Esophagus (tissue), 2 donors: Measurements from ENCODE around the gene HKDC1. TPM values are rescaled to one million over a fixed set of nuclear protein-coding genes. Genes with fewer than 3 reads are reported as not detected.

Source experiments
- H3K27ac ChIP-seq, 2 donors: one replicate each; pipeline ENCODE4 v1.5.1; 2013; ENCODE audit warnings: low read depth in 2 of 2, mild to moderate bottlenecking in 2 of 2, inconsistent platforms in 1 of 2, low read length in 1 of 2, moderate library complexity in 1 of 2
- H3K27me3 ChIP-seq, 2 donors: one replicate each; pipeline ENCODE4 v1.6.1; 2013; ENCODE audit warnings: low read length in 2 of 2, control low read depth in 1 of 2, mild to moderate bottlenecking in 1 of 2; ENCODE audit not compliant: insufficient read depth in 2 of 2, control insufficient read depth in 1 of 2
- H3K36me3 ChIP-seq, 2 donors: one replicate each; pipeline ENCODE4 v1.6.1; 2013; ENCODE audit warnings: low read length in 1 of 2; ENCODE audit not compliant: control insufficient read depth in 2 of 2, insufficient read depth in 2 of 2
- H3K4me1 ChIP-seq, 2 donors: one replicate each; pipeline ENCODE4 v1.6.1; 2013; ENCODE audit warnings: low read length in 1 of 2; ENCODE audit not compliant: control insufficient read depth in 2 of 2, insufficient read depth in 2 of 2
- H3K4me3 ChIP-seq, 2 donors: one replicate each; pipeline ENCODE4 v1.5.1; 2013; ENCODE audit warnings: low read length in 2 of 2, mild to moderate bottlenecking in 2 of 2, low read depth in 1 of 2, moderate library complexity in 1 of 2
- H3K9me3 ChIP-seq, 2 donors: one replicate each; pipeline ENCODE4 v1.6.1; 2013; ENCODE audit warnings: mild to moderate bottlenecking in 2 of 2, low read depth in 1 of 2, low read length in 1 of 2, moderate library complexity in 1 of 2; ENCODE audit not compliant: control insufficient read depth in 2 of 2, insufficient read depth in 1 of 2
- WGBS, 2 donors: extraction: QIAGEN DNeasy Blood & Tissue Kit; methylation state at CpG; one replicate each; pipeline ENCODE4 v1.1.7; 2013; 5-methylcytosine and 5-hydroxymethylcytosine counted together
- polyA plus RNA-seq, 2 donors: library from polyadenylated mRNA; stranded (reverse); fragments of 200-250 nt; gene quantifications; one replicate each; pipeline ENCODE4 v1.2.3, GENCODE V29; 2013
- donor health status: healthy with polysubstance abuse.
- donor health status: Bipolar disorder and iron deficiency.

Gene HKDC1
- polyA plus RNA-seq, 2 donors, result 0.12 TPM

DNA sequence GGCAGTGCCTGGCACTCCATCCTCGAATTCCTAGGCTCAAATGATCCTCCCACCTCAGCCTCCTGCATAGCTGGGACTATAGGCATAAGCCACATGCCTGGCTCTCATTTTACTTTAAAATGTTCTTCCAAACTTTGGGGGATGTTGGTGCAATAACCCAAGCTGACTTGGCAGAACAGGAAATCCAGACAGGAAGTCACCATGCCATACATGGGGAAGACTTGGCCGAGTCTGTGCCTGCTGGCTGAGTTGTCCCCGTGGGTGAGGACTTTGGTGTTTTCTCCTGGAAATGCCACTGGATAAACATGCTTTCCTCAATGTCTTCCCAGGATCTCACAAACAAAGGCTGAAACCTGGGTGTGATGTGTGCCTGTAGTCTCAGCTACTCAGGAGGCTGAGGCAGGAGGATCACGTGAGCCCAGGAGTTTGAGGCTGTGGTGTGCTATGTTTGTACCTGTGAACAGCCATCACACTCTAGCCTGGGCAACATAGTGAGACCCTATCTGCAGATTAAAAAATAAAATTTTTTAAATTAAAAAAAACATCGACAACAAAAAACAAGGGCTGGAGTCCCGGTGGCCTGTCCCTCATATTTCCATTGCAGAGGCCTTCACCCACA lies 19.8 kb downstream of the HKDC1 start:
- WGBS, 2 donors, result 69 to 70% methylated on average over 6 of the region's 6 CpGs
- Histone ChIP-seq H3K4me3 (no peak overlapping the region), H3K36me3 (no peaks in the 10 kb centered on the region), H3K9me3 (no peaks in the 10 kb centered on the region), H3K27me3 (no peaks in the 10 kb centered on the region), H3K27ac (no peak overlapping the region), H3K4me1 (peaks cover 0 to 7% of the 10 kb centered on the region in 2 donors)

DNA sequence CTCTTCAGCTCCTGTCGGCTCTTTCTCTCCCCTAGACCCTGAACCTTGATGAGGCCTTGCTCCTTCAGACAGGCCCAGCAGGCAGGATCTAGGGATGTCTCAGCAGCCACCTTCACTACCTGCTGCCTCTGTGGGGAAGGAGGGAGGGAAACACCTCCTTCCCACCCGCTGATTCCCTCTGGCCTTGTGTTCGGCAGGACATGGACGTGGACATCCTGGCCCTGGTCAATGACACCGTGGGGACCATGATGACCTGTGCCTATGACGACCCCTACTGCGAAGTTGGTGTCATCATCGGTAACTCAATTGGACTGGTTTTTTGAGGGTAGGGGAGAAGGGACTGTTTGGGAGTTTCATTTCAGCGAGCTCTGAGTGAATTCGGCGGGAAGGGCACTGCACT lies 20.3 kb downstream of the HKDC1 start:
- no peak overlapping the region for H3K27ac ChIP-seq
- H3K36me3 ChIP-seq, result no peaks in the 10 kb centered on the region
- H3K4me1 ChIP-seq, result peaks cover 0 to 7% of the 10 kb centered on the region in 2 donors
- H3K9me3 ChIP-seq, result no peaks in the 10 kb centered on the region
- no peak overlapping the region for H3K4me3 ChIP-seq
- WGBS, 2 donors, result 91 to 93% methylated on average over 11 of the region's 11 CpGs
- no peaks in the 10 kb centered on the region for H3K27me3 ChIP-seq

DNA sequence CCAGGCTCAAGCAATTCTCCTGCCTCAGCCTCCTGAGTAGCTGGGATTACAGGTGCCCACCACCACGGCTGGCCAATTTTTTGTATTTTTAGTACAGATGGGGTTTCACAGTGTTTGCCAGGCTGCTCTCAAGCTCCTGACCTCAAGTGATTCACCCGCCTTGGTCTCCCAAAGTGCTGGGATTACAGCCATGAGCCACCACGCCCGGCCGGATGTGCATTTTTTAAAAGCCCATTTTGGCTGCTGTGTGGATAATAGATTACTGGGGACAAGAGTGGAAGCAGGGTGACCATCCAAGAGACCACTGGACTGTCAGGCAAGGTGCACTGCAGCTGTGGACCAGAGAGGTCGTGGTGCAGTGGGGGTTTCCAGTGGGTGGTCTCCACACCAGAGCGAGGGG lies 21.4 kb downstream of the HKDC1 start:
- H3K27ac ChIP-seq, result no peak overlapping the region
- H3K27me3 ChIP-seq, result no peaks in the 10 kb centered on the region
- WGBS, 2 donors, result 60 to 71% methylated on average over 7 of the region's 7 CpGs
- peaks cover 0 to 7% of the 10 kb centered on the region in 2 donors for H3K4me1 ChIP-seq
- no peaks in the 10 kb centered on the region for H3K9me3 ChIP-seq
- no peaks in the 10 kb centered on the region for H3K36me3 ChIP-seq
- H3K4me3 ChIP-seq, result no peak overlapping the region

DNA sequence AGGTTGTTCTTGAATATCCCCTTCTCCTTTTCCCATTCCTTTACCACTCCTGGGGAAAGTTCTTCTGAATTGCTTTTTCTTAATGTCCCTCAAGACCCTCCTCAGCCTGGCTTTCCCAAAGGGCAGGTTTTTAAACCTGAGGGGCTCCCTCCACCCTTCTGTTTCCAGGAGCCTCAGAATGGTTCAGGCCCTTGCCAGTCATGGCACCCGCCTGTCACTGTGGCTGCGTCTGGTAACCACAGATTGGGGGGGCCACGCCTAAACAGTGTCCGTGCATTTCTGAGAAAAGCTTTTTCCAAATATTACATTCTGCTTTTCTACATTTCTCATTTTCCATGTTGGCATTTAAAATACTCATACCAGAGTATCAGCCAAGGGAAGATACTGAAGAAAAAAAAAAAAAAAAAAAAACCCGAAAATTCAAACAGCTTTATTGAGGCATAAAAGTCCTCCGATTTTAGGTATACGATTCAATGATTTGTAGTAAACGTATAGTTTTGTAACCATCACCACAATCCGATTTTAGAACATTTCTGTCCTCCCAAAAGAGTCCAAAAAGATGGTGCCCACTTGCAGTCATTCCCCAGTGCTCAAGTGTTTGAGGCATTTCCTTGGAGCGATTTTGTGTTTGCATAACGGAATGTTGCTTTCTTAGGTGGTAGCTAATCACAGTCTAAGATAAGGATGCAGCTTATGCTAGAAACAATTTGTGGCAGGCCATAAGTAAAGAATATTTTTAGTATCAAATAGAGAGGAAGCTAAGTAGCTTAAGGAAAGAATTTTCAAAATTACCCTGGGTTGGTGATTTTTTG lies 22.1 kb downstream of the HKDC1 start:
- no peaks in the 10 kb centered on the region for H3K27me3 ChIP-seq
- H3K4me1 ChIP-seq, result peaks cover 0 to 7% of the 10 kb centered on the region in 2 donors
- H3K27ac ChIP-seq, result no peak overlapping the region
- 85 to 89% methylated on average over 11 of the region's 11 CpGs for WGBS, 2 donors
- H3K9me3 ChIP-seq, result no peaks in the 10 kb centered on the region
- H3K4me3 ChIP-seq, result no peak overlapping the region
- no peaks in the 10 kb centered on the region for H3K36me3 ChIP-seq

DNA sequence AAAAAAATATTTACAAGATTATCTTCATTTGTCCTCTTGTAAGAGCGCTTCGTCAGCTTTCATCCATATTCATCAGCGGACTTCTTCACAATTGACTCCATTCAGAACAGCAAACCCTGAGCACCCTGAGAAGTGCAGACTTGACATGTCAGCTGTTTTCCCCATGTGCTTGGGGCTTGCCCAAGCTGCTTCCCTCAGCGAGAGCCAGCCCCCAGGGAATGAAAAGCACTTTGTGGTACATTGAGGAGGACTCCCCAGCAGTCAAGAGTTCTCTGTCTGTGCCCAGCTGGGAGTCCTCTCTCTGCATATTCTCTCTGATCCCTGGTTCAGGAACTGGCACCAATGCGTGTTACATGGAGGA lies 22.7 kb downstream of the HKDC1 start:
- Histone ChIP-seq H3K27me3 (no peaks in the 10 kb centered on the region), H3K4me3 (no peak overlapping the region), H3K9me3 (no peaks in the 10 kb centered on the region), H3K36me3 (no peaks in the 10 kb centered on the region), H3K27ac (no peak overlapping the region), H3K4me1 (peaks cover 0 to 7% of the 10 kb centered on the region in 2 donors)
- 72 to 80% methylated on average over 5 of the region's 5 CpGs for WGBS, 2 donors

DNA sequence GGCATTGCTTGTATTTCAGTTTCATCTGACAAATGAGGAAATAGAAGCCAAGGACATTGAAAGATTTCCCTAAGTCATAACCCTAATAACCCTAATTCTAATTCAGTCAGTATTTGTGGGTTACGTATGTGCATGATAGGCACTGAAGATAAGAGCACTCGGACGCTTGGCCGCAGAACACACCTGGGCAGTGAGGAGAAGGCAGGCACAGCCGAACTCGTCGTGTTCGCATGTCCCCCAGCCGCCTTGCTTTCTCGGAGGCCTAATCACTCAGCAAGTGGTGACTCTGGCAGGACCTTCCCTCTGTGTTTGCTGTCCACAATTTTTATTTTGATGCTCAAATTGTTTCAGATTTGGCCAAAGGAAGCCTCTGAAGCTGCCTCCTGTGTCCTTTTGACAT lies 23.7 kb downstream of the HKDC1 start:
- WGBS, 2 donors, result 84 to 95% methylated on average over 10 of the region's 10 CpGs
- H3K27me3 ChIP-seq, result no peaks in the 10 kb centered on the region
- no peak overlapping the region for H3K4me3 ChIP-seq
- H3K27ac ChIP-seq, result no peak overlapping the region
- peaks cover 0 to 7% of the 10 kb centered on the region in 2 donors for H3K4me1 ChIP-seq
- no peaks in the 10 kb centered on the region for H3K9me3 ChIP-seq
- no peaks in the 10 kb centered on the region for H3K36me3 ChIP-seq

DNA sequence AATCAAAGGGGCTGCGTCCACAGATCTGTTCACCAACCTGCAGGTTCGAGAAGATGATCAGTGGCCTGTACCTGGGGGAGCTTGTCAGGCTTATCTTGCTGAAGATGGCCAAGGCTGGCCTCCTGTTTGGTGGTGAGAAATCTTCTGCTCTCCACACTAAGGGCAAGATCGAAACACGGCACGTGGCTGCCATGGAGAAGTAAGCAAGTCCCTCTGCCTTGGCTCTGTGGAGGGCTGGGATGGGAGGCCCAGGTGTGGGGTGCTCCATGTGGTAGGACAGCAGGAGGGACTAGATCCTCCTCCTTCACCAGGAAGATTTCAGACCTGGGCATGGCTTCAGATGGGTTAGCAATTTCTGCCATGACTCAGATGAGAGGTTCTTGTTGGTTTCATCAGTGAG lies 25.9 kb downstream of the HKDC1 start:
- H3K36me3 ChIP-seq, result no peaks in the 10 kb centered on the region
- no peak overlapping the region for H3K4me3 ChIP-seq
- H3K27me3 ChIP-seq, result no peaks in the 10 kb centered on the region
- no peaks in the 10 kb centered on the region for H3K9me3 ChIP-seq
- 88 to 94% methylated on average over 5 of the region's 5 CpGs for WGBS, 2 donors
- no peak overlapping the region for H3K27ac ChIP-seq
- peaks cover 0 to 2% of the 10 kb centered on the region in 2 donors for H3K4me1 ChIP-seq

DNA sequence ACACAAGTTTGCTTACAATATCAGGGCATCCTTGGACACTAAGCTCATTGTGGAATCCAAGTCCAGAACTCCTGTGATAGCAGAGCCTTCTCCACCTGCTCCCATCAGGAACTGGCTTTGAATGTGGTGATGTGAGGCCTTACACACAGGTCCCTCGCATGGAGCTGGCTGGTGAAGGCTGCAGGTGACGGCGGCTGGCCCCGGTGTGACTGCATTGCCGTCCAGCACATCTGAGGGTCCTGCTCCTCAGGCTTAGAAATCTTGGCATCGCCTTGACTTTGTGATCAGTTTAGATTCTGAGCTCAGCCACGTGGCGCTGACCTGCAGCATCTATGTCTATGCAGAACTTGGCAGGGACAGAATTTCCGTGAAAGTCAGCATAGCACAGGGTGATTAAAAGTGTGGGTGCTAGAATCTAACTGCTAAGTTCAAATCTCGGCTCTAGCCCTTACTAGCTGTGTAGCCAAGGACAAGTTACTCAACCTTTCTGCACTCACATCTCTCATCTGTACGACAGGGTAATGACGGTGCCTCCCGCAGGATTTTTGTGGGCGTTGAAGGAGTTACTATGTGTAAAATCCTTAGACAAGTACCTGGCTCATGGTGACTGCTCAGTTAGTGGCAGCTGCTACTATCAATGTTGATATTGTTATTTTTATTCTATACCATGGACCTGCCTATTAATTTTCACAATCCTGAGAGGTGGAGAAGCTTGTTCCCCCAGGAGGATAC lies 26.6 kb downstream of the HKDC1 start:
- 81 to 83% methylated on average over 14 of the region's 14 CpGs for WGBS, 2 donors
- no peak overlapping the region for H3K27ac ChIP-seq

DNA sequence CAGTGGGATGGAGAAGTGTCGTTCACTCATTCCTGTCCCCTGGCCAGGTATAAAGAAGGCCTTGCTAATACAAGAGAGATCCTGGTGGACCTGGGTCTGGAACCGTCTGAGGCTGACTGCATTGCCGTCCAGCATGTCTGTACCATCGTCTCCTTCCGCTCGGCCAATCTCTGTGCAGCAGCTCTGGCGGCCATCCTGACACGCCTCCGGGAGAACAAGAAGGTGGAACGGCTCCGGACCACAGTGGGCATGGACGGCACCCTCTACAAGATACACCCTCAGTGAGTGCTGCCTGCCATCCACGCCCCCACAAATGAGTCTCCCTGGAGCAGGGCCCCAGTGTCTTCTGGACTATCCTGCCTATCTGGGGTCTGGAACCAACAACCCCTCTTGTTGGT lies 27.2 kb downstream of the HKDC1 start:
- Histone ChIP-seq H3K27me3 (no peaks in the 10 kb centered on the region), H3K4me1 (no peaks in the 10 kb centered on the region), H3K27ac (no peak overlapping the region), H3K9me3 (no peaks in the 10 kb centered on the region), H3K4me3 (no peak overlapping the region), H3K36me3 (no peaks in the 10 kb centered on the region)
- 93 to 95% methylated on average over 13 of the region's 13 CpGs for WGBS, 2 donors

More for the DNA sequence above, 26.6 kb downstream of the HKDC1 start:
- no peaks in the 10 kb centered on the region for H3K9me3 ChIP-seq
- H3K4me3 ChIP-seq, result no peak overlapping the region
- H3K27me3 ChIP-seq, result no peaks in the 10 kb centered on the region
- H3K36me3 ChIP-seq, result no peaks in the 10 kb centered on the region
- peaks cover 0 to under 1% of the 10 kb centered on the region in 2 donors for H3K4me1 ChIP-seq
